Choroid plexus epithelial cell (primary cell): ENCODE data around the gene TMEM151A.

Source experiments
- DNase-seq: peaks from one replicate; pipeline ENCODE4 v3.0.0-alpha.2; 2010; ENCODE audit warnings: low read depth
- H3K4me3 ChIP-seq: 2 replicates; pipeline ENCODE4 v1.5.1; 2011; ENCODE audit warnings: low read depth, mild to moderate bottlenecking, control low read depth, low read length, moderate library complexity
- TF ChIP-seq, protein P1 (sequence below): conservative IDR thresholded peaks from 2 replicates; pipeline ENCODE4 v1.5.1; 2011; ENCODE audit warnings: low read depth, mild to moderate bottlenecking, control low read depth, inconsistent platforms, low read length, moderate library complexity

The TMEM151A gene

DNA sequence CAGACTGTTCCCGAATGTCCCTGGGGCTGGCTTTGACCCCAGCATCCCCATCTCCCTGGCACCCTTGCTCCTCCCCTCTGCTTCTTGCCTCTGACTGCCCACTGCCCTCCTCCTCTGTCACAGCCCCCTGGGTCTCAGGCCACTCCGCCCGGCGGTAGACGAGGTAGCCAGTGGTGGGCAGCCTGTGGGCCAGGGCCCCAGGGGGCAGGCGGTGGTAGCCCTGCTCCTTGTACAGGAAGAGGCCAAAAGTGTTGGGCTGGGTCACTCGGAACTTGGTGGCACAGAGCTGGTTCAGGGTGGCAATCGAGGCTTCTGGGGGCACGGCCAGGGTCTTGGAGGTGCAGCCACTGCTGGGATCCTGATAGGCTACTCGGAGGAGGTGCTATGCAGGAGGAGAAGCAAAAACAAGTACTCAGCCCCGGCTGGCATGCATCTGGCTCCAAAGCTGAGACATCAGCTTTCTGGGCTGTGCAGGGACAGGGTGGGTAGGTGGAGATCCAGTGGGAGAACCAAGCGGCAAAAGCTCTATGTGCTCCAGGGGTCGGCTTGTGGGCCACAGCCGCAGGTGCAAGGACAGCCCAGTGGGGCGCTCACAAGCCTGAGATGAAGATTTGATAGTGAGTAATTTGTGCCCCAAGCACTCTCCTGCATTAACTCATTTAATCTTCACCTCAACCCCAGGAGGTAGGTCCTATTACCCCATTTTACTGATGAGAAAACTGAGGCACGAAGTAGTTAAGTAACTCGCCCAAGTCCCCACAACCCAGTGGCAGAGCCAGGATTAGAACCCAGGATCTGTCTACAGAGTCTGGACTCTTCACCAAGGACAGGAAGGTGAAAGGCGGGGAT is 40.9 kb downstream of the TMEM151A start:
- H3K4me3 ChIP-seq, result no peak overlapping the region
- TF ChIP-seq, protein P1, sequence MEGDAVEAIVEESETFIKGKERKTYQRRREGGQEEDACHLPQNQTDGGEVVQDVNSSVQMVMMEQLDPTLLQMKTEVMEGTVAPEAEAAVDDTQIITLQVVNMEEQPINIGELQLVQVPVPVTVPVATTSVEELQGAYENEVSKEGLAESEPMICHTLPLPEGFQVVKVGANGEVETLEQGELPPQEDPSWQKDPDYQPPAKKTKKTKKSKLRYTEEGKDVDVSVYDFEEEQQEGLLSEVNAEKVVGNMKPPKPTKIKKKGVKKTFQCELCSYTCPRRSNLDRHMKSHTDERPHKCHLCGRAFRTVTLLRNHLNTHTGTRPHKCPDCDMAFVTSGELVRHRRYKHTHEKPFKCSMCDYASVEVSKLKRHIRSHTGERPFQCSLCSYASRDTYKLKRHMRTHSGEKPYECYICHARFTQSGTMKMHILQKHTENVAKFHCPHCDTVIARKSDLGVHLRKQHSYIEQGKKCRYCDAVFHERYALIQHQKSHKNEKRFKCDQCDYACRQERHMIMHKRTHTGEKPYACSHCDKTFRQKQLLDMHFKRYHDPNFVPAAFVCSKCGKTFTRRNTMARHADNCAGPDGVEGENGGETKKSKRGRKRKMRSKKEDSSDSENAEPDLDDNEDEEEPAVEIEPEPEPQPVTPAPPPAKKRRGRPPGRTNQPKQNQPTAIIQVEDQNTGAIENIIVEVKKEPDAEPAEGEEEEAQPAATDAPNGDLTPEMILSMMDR, result no peak
- DNase-seq, result no peak

DNA sequence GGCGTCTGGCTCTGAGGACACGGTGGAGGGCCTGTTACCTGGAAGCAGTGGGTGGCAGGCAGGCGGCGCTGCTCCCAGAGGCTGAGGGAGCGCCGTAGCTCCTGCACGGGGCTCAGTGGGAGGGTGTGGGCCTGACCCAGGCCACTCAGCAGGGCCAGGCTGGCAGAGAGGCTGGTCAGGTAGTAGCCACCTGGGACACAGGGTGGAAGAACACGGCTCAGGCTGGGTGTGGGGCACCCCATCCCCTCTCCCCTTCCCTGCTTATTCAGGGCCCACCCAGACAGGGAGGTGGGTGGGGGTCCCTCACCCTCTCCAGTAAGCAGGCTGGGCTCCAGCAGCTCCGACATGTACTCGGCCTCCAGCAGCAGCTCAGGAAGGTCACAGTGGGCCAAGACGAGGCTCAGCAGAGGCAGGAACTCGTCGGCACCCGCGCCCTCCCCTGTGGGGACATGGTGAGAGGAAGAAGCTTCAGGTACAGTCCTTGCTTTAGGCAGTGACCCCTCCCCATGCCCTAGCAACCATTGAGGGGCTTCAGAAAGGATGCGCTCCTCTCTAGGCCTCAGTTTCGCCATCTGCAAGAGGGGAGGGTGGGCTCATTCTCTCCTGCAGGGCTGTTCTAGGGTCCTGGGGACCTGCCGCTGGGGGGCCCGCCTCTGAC is 41.7 kb downstream of the TMEM151A start:
- H3K4me3 ChIP-seq, result no peak overlapping the region
- TF ChIP-seq, protein P1, result no peak
- DNase-seq, result no peak

DNA sequence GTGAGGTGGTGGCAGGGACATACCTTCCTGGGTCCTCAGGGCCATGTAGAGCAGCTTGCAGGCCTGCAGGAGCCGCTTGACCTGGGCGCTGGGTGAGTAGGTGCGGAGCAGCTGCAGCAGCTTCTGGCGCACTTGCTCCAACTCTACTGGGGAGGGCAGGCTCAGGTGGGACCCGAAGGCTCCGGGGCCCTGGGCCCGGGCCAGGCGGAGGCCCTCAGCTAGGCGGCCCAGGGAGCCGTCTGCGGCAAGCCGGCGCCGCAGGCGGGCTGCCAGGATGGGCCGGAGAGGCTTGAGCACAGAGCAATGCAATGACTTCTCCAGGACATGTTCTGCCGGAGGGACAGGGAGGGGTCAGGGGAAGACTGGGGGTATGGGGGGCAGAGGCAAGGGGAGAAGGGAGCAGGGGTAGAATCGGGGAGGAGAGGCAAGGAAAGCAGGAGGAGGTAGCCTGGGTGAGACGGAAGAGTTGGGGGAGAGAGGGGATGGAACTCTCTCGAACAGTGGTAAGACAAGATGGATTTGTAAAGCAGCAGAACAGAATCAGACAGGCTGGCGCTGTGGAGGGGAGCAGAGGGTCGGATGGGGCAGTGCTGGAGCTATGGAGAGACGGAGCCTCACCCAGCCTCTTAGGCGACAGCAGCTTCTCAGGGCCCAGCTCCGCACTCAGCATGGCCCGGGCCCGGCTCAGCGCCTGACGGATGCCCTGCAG is 42.4 kb downstream of the TMEM151A start:
- peak overlapping the region; percentile 65 for H3K4me3 ChIP-seq

DNA sequence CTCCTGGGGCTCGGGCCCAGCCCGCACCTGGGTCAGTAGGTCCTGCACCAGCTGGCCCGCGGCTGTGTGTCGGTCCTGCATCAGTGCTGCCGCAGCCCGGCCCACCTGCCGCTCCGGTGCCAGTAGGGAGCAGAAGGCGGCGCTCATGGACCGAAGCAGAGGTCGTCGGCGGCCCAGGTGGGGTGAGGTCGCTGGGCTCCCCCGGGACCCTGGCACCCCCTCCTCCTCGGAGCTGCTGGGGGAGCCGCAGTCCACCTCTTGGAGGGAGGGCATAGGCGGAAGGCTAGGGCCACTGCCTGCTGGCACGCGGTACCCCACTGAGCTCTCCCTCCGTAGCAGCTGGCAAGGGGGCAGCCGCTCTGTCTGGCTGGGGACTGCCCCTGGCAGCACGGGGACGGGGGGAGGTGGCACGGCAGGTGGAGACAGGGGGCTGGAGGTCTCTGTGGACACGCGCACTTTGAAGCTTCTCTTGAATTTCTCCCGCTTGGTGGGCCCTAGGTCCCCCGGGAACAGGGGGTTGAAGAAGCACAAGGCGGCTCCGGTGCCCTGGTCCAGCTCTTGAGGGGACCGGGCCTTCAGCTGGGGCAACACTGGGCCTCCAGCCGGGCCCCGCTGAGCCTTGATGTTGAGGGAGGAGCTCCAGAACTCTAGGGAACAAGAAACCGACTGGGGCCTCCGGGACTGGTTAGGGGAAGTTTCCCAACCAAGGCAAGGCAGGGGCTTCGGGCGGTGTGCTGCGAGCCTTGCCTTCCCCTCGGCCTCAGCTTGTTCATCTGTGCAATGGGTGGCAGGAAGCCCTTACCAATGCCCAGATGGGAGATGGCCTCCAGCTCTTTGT is 43.1 kb downstream of the TMEM151A start:
- peak overlapping the region; percentile 65 for H3K4me3 ChIP-seq
- TF ChIP-seq, protein P1, result no peak

More for the DNA sequence above, 42.4 kb downstream of the TMEM151A start:
- no peak for DNase-seq
- TF ChIP-seq, protein P1, result no peak

DNA sequence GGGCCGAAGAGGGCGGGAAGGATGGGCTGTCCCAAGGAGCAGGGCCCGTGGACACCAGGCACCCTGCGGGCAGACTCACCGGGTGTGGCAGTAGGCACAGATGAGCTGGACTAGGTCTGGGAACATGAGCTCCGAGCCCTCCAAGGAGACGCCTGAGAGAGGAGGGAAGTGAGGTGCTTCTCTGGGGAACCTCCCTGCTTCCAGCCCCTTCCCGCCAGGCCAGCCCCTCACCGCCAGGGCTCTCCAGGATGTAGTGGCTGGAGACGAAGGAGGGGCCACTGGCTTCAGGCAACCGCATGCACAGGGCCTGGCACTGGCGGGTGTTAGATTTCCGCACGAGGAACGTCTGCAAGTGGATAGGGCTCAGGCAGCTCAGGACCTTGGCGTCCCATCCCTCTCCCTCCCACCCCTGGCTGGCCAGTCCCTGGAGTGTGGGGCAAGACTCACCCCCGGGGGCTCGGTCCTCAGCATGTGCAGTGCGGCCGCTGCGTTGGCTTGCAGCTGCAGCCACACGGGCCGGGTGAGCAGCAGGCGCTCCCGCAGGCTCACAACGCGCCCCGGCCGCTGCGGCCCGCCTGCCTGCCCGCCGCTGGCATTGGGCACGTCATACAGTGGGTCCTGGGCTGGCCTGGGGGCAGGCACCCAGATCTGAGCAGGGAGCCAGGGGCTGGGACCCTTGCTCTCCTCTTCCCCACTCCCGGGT is 44.0 kb downstream of the TMEM151A start:
- H3K4me3 ChIP-seq, result peak overlapping the region; percentile 65
- TF ChIP-seq, protein P1, result no peak
- peak; percentile 84 for DNase-seq

More for the DNA sequence above, 43.1 kb downstream of the TMEM151A start:
- DNase-seq, result peak; percentile 52
